M059J (cell line): Measurements from ENCODE around the gene DDX28. TPM values are rescaled to one million over a fixed set of nuclear protein-coding genes. Genes with fewer than 3 reads are reported as not detected.

Source experiments
- total RNA-seq: library from RNA; depleted of rRNA; stranded (reverse); fragments of >200 nt; shearing (Covaris generic); gene quantifications from 2 replicates; pipeline ENCODE4 v1.2.3, GENCODE V29; 2014; rRNA removed

DDX28 gene
- total RNA-seq, 1 experiment from 2014 or later: 13.8 TPM

Other genes with a start within 250 kb of the DDX28 start
- 3.6 and 5.4 TPM in 2 replicates for gene RANBP10, start 216.7 kb downstream of the DDX28 start, total RNA-seq
- gene TSNAXIP1, start 216.3 kb downstream of the DDX28 start, total RNA-seq: 0.12 and 0.39 TPM in 2 replicates
- 41.0 and 45.2 TPM in 2 replicates for gene THAP11, start 180.9 kb downstream of the DDX28 start, total RNA-seq
- gene NUTF2, start 176.3 kb downstream of the DDX28 start, total RNA-seq: 296 and 347 TPM in 2 replicates
- gene CENPT, start 175.5 kb downstream of the DDX28 start, total RNA-seq: 18.0 and 25.0 TPM in 2 replicates
- gene EDC4, start 150.2 kb downstream of the DDX28 start, total RNA-seq: 38.9 and 66.1 TPM in 2 replicates
- 0.42 TPM in 1 of 2 replicates, not detected in the other for gene NRN1L, start 138.3 kb downstream of the DDX28 start, total RNA-seq
- gene PSKH1, start 130.0 kb downstream of the DDX28 start, total RNA-seq: 6.1 and 8.2 TPM in 2 replicates
- gene CTRL, start 91.4 kb downstream of the DDX28 start, total RNA-seq: not detected in 2 replicates
- 53.8 and 63.5 TPM in 2 replicates for gene PSMB10, start 86.4 kb downstream of the DDX28 start, total RNA-seq
- 4.6 and 5.2 TPM in 2 replicates for gene LCAT, start 79.1 kb downstream of the DDX28 start, total RNA-seq
- 26.1 and 30.7 TPM in 2 replicates for gene SLC12A4, start 54.6 kb downstream of the DDX28 start, total RNA-seq
- gene DPEP3, start 42.7 kb downstream of the DDX28 start, total RNA-seq: not detected in 2 replicates
- gene DPEP2, start 23.7 kb downstream of the DDX28 start, total RNA-seq: not detected in 2 replicates
- gene DPEP2NB, start 7.3 kb downstream of the DDX28 start, total RNA-seq: not detected in 2 replicates
- gene DUS2, start 52 bp upstream of the DDX28 start, total RNA-seq: 10.7 and 20.6 TPM in 2 replicates
- 24.9 and 31.9 TPM in 2 replicates for gene NFATC3, start 62.1 kb upstream of the DDX28 start, total RNA-seq
- not detected in 2 replicates for gene ESRP2, start 212.9 kb upstream of the DDX28 start, total RNA-seq
- gene PLA2G15, start 222.1 kb upstream of the DDX28 start, total RNA-seq: 26.2 and 36.6 TPM in 2 replicates
- 12.1 and 26.1 TPM in 2 replicates for gene SLC7A6, start 241.3 kb upstream of the DDX28 start, total RNA-seq